ENCODE data around the gene AQP1.

Gene AQP1

GRCh38 chr7:30938435-30939316, 27.0 kb downstream of the AQP1 start:
- DNase-seq: peak; percentile 27

GRCh38 chr7:30941582-30942323, 30.1 kb downstream of the AQP1 start:
- no peak for DNase-seq

GRCh38 chr7:30950197-30950596, 38.5 kb downstream of the AQP1 start:
- no peak for DNase-seq

- DNase-seq: no peak
Observed at GRCh38 chr7:30954914-30955313, 43.3 kb downstream of the AQP1 start.

- DNase-seq: no peak
Observed at GRCh38 chr7:30956704-30957103, 45.1 kb downstream of the AQP1 start.

GRCh38 chr7:30963842-30964241, 52.2 kb downstream of the AQP1 start, which contains the start of gene GHRHR:
GHRHR (plus strand) TSS chr7:30963953; CDS start chr7:30964069, 116 bp downstream.
- no peak for DNase-seq

- no peak for DNase-seq
Observed at GRCh38 chr7:30965372-30965771, 53.7 kb downstream of the AQP1 start.

- DNase-seq: no peak
Observed at GRCh38 chr7:30965883-30966282, 54.2 kb downstream of the AQP1 start.

GRCh38 chr7:30968294-30968693, 56.6 kb downstream of the AQP1 start:
- DNase-seq: no peak

GRCh38 chr7:30968747-30969603, 57.3 kb downstream of the AQP1 start:
- no peak for DNase-seq

GRCh38 chr7:30969604-30969970, 57.9 kb downstream of the AQP1 start:
- DNase-seq: no peak

GRCh38 chr7:30970074-30970473, 58.4 kb downstream of the AQP1 start:
- no peak for DNase-seq

- DNase-seq: no peak
Observed at GRCh38 chr7:30970594-30971094, 59.0 kb downstream of the AQP1 start.

GRCh38 chr7:30971440-30971839, 59.8 kb downstream of the AQP1 start:
- no peak for DNase-seq

- DNase-seq: no peak
Observed at GRCh38 chr7:30971840-30972563, 60.3 kb downstream of the AQP1 start.

GRCh38 chr7:30973292-30973691, 61.6 kb downstream of the AQP1 start:
- DNase-seq: no peak

- no peak for DNase-seq
Observed at GRCh38 chr7:30973791-30974604, 62.3 kb downstream of the AQP1 start.

GRCh38 chr7:30974605-30975255, 63.1 kb downstream of the AQP1 start:
- DNase-seq: no peak
